Left renal cortex interstitium (tissue), 4 donors: ENCODE data around the gene PEMT. TPM values are rescaled to one million over a fixed set of nuclear protein-coding genes. Genes with fewer than 3 reads are reported as not detected.

Experiments used
- DNase-seq, 4 donors: peaks; one replicate each; pipeline ENCODE4 v3.0.0-alpha.2; 2013; ENCODE audit warnings: low read depth in 4 of 4, low spot score in 2 of 4, missing footprints in 1 of 4
- polyA plus RNA-seq, 4 donors: library from polyadenylated mRNA; unstranded; fragments of 120-200 nt; gene quantifications; one replicate each; pipeline ENCODE4 v1.2.1, GENCODE V29; 2013; ENCODE audit not compliant: insufficient read length in 4 of 4

Gene PEMT
- polyA plus RNA-seq, 4 donors = 29.6 to 37.9 (median 34.7) TPM

DNA sequence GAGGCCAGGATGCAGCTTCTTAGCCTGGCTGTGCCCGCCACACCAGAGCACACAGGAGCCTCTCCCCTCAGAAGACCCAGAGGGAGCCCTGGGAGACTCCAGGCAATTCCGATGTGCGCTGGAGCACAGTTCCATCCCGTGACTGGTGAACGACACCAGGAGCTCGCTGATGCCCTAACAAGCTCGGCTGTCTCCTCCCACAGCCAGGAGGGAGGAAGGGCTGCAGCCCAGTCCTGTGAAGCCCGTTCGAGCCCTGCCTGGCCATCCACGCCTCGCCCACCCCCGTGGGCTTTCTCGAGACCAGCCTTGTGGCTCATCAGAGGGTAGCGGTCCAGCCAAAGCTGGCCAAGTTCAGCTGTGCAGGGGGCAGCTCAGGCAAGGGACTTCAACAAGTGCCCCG, 73.5 kb downstream of the PEMT start:
- DNase-seq = no peak

DNA sequence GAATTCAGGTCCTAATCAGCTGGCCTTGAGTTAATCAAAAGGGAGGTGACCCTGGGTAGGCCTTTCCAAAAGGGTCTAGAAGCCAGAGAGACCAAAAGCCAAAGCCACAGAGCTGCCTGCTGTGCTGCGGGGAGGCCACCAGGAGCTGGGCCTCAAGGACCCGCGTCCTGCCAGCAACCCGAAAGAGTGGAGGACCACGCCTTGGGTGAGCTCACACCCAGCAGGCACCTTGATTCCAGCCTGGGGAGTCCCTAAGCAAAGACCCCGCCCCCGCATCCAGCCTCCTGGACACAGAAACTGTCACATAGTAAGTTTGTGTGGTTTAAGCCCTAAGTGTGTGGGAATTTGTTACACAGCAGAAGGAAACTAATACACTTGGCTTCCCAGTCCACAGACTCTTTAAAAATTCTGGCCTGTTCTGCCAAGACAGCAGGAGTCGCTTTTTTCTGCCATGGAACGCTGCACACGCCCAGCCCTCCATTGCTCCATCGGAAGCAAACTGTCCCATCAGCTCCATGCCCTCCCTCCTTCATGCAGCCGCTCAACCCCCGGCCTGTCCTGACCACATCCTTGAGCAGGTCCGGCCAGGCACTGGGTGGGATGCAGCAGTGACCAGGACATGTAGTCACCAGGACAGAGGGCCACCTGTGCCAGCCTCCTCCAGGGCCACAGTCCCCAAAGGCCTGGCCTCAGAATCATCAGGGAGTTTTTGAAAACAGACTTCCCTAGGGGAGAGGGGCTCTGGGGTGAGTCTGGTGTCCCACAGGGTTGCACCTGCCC, 74.4 kb downstream of the PEMT start:
- DNase-seq = no peak

GRCh38 chr17:17515934-17516930, 75.3 kb downstream of the PEMT start:
- no peak for DNase-seq

DNA sequence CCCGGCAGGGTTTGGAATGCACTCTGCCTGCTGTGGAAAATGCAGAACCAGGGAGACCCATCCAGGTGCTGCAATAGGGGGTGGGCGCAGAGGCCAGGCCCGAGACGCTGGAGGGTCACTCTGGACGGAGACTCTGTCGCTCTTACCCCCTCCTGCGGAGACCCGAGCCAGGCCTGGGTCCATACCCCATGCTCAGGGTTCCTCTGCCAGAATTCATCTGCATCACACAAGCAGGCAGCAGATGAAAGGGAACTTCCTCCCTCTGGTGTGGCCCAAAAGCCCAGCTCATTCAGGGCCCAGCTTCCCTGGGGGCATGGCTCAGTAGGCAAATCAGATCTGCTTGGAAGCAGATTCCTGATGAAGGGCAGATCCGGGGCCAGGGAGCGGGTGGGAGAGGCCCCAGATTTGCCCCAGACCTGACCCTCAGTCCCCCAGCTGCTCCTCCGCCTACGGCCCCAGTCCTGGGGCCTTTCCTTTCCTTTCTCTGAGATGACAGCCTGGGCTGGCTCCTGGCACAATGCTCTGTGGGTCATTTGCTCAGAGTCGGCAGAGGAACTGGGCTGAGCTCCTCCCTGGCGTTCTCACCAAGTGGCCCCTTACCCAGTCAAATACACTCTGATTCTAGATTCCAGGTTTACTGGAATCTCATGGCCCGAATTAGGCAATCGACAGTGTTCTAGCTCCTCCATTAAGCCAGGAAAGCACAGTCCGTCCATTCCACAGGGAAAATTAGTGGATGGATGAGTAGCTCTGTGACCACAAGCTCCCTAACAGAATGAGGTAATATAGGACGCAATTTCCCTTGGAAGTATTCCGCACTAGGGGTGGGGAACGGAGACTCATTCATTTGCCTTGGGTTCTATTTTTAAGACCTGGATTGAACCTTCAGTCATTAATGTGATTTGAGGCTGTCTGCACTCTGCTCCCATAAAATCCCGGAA, 76.2 kb downstream of the PEMT start:
- DNase-seq = no peak

GRCh38 chr17:17514361-17514992, 77.0 kb downstream of the PEMT start:
- DNase-seq = no peak

DNA sequence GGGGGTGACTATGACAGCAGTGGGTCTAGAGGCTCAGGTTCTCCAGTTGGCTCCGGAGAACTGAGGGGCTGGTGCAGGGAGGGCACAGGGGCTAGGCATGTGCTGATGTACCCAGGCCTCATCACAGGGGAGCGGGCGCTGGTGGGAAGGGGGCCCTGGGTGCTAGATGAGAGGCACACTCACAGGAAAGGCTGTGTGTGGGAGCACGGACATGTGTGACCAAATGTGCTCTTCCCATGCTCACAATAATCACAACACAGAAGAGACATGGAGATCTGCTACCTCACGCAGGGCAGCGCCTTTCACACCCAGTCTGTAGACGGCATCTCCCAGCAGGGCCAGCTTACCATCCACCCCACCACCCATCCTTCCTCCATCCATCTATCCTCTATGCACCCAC, 77.9 kb downstream of the PEMT start:
- DNase-seq = no peak

- DNase-seq = no peak
Observed at GRCh38 chr17:17512866-17513265, 78.6 kb downstream of the PEMT start.

- DNase-seq = no peak
Observed at GRCh38 chr17:17511881-17512858, 79.3 kb downstream of the PEMT start.

- DNase-seq = no peak
Observed at GRCh38 chr17:17511293-17511741, 80.2 kb downstream of the PEMT start.

DNA sequence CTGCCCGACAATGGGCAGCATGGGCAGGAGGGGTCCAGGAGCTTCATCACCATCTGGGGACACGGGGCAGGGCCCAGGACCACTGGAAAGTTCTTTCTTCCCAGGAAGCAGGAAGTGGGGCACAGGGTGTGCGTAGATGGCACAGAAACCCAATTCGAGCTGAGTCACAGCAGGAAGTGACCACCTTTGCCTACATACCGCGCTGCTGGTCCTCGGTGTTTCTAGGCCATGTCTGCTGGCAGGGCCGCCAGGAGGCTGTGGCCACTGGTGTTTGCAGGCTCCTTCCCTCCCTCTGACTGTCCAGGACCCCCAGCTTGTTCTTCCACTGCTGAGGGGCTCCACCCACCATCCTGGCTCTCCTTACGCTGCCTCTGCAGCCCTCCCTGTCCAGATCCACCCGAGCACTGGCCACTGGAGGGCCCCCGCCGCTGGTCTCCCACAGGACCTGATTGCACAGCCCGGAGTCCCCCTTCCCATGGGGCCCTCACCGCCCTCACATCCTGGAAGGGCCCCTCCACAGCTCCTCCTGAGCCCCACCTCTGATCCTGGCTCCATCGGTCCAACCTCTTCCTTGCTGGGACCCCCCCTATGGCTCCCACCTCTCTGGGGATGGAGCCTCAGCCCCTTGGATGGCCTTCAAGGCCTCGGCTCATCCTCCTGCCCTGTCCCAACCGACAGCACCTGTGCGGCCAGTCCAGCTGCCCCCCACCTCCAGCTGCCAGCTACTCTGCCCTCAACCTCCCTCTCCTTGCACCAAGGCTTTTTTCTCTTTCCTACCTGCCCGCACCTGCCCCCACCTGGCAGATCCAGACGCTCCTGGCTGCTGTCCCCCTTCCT, 80.8 kb downstream of the PEMT start:
- DNase-seq = no peak

DNA sequence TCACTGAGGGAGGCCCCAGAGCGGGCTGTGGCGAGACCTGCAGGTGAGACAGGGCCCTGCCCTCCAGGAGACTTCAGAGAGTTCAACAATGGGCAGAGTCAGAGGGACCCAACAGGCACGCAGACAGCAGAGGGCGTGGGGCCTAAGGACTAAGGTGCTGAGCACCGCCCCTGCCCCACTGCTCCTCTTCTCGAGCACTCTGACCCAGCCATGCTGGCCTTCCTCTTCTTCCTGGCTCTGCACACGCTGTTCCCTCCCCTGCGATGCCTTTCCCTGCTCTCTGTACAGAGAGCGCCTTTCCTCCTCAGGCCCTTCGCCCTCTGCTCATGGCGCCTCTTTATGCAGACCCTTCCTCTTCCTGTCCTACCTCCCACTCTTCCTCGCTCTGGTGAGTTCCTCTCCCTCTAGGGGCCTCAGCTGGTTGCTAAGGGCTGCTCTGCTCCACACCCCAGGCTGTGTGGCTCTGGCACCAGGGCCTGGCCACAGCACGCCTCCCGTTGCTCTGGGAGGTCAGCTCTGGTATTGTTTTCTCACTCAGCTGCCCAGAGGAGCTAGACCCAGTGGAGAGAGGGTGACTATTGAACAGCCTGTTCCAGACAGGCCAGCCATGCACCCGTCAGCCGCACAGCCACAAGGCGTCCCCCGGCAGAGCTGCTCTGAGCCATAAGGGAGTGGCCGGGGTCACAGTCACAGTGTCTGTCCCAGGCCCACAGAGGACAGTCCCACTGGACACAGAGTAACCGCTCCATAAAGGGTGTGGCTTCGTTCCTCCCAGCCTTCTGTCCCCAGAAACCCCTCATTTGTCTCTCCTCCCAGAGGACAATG, 81.7 kb downstream of the PEMT start:
- DNase-seq = no peak

DNA sequence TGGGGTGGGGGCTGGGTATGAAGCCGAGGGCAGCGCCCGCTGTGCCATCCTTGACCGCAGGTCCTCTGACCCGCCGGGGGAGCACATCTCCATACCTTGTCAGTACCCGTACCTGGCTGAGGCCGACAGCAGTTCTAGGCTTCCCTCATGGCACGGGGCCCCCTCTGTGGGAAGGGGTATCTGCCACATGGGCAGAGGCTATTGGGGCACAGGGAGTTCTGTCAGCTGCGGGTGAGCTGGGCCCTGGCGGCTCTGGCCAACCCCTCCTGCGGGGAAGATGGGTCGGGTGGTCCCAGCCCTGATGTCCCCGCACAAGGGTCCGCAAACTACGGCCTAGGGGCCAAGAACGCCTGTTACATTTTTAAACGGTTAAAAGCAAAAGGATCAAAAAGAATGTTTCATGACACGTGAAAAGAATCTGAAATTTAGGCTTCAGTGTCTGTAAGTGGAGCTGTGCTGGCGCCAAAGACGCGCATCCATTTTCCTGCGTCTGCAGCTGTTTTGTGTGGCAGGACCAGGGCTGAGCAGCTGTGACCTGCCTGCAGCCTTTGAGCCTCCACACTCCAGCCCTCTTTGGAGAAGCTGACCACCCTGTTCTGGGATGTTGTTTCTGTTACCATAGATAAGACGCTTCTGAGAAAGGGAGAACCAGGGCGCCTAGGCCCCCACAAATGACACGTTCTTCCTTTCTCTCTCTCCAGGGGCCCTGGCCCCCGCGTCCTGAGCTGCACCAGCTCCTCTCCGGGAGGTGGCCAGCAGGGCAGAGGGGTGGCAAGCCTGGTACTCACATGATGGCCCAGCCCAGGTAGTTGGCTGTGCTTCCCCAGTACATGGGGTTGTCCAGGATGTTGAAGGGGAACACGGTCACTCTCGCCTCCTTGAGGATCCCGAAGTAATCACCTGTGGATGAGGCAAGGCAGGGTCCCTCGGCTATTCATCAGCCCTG, 82.6 kb downstream of the PEMT start:
- no peak for DNase-seq

GRCh38 chr17:17508019-17508535, 83.4 kb downstream of the PEMT start:
- DNase-seq = no peak

DNA sequence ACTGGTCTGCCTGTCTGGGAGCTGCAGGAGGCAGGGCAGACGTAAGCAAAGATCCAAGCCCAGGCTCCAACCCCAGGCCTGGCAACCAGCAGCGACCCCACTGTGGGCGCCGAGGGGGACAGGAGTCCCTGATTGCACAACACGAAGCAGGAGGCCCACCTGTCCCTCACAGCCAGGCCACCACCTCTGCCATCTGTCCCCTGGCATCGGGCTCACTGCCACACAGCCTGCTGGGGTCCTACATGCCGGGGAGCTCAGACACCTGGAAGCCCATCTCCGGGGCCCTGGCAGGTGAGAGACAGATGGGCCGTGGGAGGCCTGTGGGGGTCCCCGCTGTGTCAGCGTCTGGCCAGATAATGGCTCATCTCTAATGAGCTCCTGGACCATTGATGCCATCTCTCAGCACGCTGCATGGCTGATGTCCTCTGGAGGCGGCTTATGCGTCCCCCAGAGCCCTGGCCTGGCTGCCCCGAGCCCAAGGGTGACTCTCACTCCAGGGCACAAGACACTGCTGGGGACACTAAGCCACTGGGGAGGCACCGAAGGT, 84.0 kb downstream of the PEMT start:
- DNase-seq = no peak

DNA sequence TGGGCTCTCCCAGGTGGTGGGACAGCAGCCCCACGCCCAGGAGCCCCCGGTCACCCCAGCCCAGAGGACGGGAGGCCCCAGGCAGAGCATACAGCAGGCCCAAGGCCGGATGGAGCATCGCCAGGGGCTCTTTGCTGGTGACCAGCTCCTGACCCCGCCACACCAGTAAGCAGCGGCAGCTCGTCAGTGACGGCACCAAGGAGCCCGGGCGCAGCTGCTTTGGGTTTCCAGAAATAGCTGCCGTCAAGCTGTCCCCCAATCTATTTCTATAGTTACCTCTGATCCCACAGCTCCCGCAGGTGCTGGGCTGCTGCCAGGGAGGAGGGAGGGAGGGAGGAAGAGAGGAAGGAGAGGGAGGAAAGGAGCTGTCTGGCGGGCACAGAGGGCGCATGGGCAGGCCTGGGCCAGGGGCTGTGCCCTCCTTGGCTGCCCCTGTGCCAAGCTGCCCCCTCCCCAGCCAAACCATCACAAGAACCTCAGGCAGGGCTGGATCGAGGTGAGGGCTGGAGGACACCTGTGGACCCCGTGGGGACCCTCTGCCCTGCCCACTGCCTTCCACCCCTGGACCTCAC, 84.5 kb downstream of the PEMT start:
- no peak for DNase-seq
